ENCODE results near the gene COQ8B.
"Not testable (repeated sequence)": the region's sequence is repeated elsewhere in the genome, so short reads cannot be mapped to it uniquely, and the experiment has no call there.

The COQ8B gene

GRCh38 chr19:40659116-40659515, 57.6 kb downstream of the COQ8B start:
- TF ChIP-seq ARNTL (CRISPR knock-in tag; IDR thresholded peaks at IDR 0.05; ENCODE audit: borderline replicate concordance, low read depth) (no peak), PPARA (CRISPR knock-in tag; IDR thresholded peaks at IDR 0.05; ENCODE audit: borderline replicate concordance) (no peak), ISL1 (CRISPR knock-in tag; IDR thresholded peaks at IDR 0.05) (no peak), TOX (CRISPR knock-in tag; IDR thresholded peaks at IDR 0.05; ENCODE audit: borderline replicate concordance) (no peak), BACH2 (CRISPR knock-in tag; IDR thresholded peaks at IDR 0.05; ENCODE audit: borderline replicate concordance) (no peak), ESRRG (CRISPR knock-in tag; IDR thresholded peaks at IDR 0.05) (no peak), RARB (CRISPR knock-in tag; IDR thresholded peaks at IDR 0.05) (no peak), PATZ1 (CRISPR knock-in tag; IDR thresholded peaks at IDR 0.05; ENCODE audit: borderline replicate concordance) (no peak), CREB5 (CRISPR knock-in tag; IDR thresholded peaks at IDR 0.05; ENCODE audit: low read depth) (no peak)
- no peak for ATAC-seq

GRCh38 chr19:40658031-40658430, 58.7 kb downstream of the COQ8B start:
- no peak for TF ChIP-seq TOX (CRISPR knock-in tag; IDR thresholded peaks at IDR 0.05; ENCODE audit: borderline replicate concordance)
- no peak for TF ChIP-seq TSHZ2 (CRISPR knock-in tag; IDR thresholded peaks at IDR 0.05)
- no peak for TF ChIP-seq CSRNP3 (CRISPR knock-in tag; IDR thresholded peaks at IDR 0.05)
- TF ChIP-seq OSR1 (CRISPR knock-in tag; IDR thresholded peaks at IDR 0.05) = no peak
- no peak for TF ChIP-seq RARB (CRISPR knock-in tag; IDR thresholded peaks at IDR 0.05)
- no peak for TF ChIP-seq CSDC2 (CRISPR knock-in tag; IDR thresholded peaks at IDR 0.05)
- TF ChIP-seq ZNF8 (CRISPR knock-in tag; IDR thresholded peaks at IDR 0.05) = no peak
- no peak for TF ChIP-seq ISL1 (CRISPR knock-in tag; IDR thresholded peaks at IDR 0.05)
- TF ChIP-seq ARNTL (CRISPR knock-in tag; IDR thresholded peaks at IDR 0.05; ENCODE audit: borderline replicate concordance, low read depth) = no peak
- TF ChIP-seq PATZ1 (CRISPR knock-in tag; IDR thresholded peaks at IDR 0.05; ENCODE audit: borderline replicate concordance) = no peak
- TF ChIP-seq BACH2 (CRISPR knock-in tag; IDR thresholded peaks at IDR 0.05; ENCODE audit: borderline replicate concordance) = no peak
- no peak for TF ChIP-seq ZFP3 (CRISPR knock-in tag; IDR thresholded peaks at IDR 0.05)
- TF ChIP-seq CREB5 (CRISPR knock-in tag; IDR thresholded peaks at IDR 0.05; ENCODE audit: low read depth) = no peak
- no peak for TF ChIP-seq ZFP30 (CRISPR knock-in tag; IDR thresholded peaks at IDR 0.05)
- no peak for ATAC-seq

GRCh38 chr19:40655684-40656083, 61.0 kb downstream of the COQ8B start:
- not testable (repeated sequence) for ATAC-seq

GRCh38 chr19:40652303-40652702, 64.4 kb downstream of the COQ8B start:
- not testable (repeated sequence) for ATAC-seq

All from SK-N-SH treated with all-trans-retinoic acid at 6 μM for 48 hours (cell line).